H1 (cell line): ENCODE results near the gene STK16. TPM values are rescaled to one million over a fixed set of nuclear protein-coding genes. Genes with fewer than 3 reads are reported as not detected.

Experiments
- CTCF ChIA-PET: fragments of 300-600 bp; sonication (Branson Sonifier 250); formaldehyde crosslinking; loops from one replicate; lab custom pipeline; 2021; ENCODE audit not compliant: partially characterized antibody; lab: Charles Lee
- POLR2A ChIA-PET: fragments of 300-600 bp; sonication (Branson Sonifier 250); formaldehyde crosslinking; loops from one replicate; lab custom pipeline; 2021; ENCODE audit warnings: inconsistent platforms; ENCODE audit not compliant: partially characterized antibody; lab: Charles Lee
- DNase-seq, 2 experiments: peaks; one replicate each; pipeline versions ENCODE4 v3.0.0 to v3.0.0-alpha.2; 2010 to 2022; ENCODE audit warnings: low spot score in 2 of 2, low read depth in 1 of 2, mixed read lengths in 1 of 2
- FAIRE-seq: peaks from 2 replicates; lab custom pipeline; 2011; peaks lifted over from hg19 to GRCh38; lab: Jason Lieb, UNC
- H2AFZ ChIP-seq: 2 replicates; pipeline ENCODE4 v1.8.1; 2012; ENCODE audit warnings: low read length, inconsistent platforms
- H2AK5ac ChIP-seq: 2 replicates; pipeline ENCODE4 v1.6.1; 2013; ENCODE audit warnings: low read depth, low read length
- H2BK120ac ChIP-seq: replicated peaks from 2 replicates; pipeline ENCODE3; 2013; ENCODE audit warnings: low read depth, low read length, inconsistent platforms
- H2BK12ac ChIP-seq: 2 replicates; pipeline ENCODE4 v1.6.1; 2013; ENCODE audit warnings: low read depth, low read length
- H2BK15ac ChIP-seq: 2 replicates; pipeline ENCODE4 v1.6.1; 2013; ENCODE audit warnings: low read length
- H2BK20ac ChIP-seq: 2 replicates; pipeline ENCODE4 v1.6.1; 2013; ENCODE audit warnings: low read length
- H2BK5ac ChIP-seq: 2 replicates; pipeline ENCODE4 v1.6.1; 2013; ENCODE audit warnings: low read depth, low read length
- H3K14ac ChIP-seq: 2 replicates; pipeline ENCODE4 v1.6.1; 2013; ENCODE audit warnings: inconsistent platforms; ENCODE audit not compliant: insufficient read length
- H3K18ac ChIP-seq: 2 replicates; pipeline ENCODE4 v1.6.1; 2013; ENCODE audit warnings: low read length; ENCODE audit errors: extremely low read depth
- H3K23ac ChIP-seq: 2 replicates; pipeline ENCODE4 v1.6.1; 2013; ENCODE audit warnings: inconsistent platforms; ENCODE audit not compliant: insufficient read length
- H3K23me2 ChIP-seq: 2 replicates; pipeline ENCODE4 v1.6.1; 2013; ENCODE audit warnings: low read depth, low read length
- H3K27ac ChIP-seq: 2 replicates; pipeline ENCODE4 v1.6.1; 2011; ENCODE audit warnings: low read depth, low read length, inconsistent platforms
- H3K27me3 ChIP-seq, 4 experiments: replicated peaks in 1 of 4; 1 replicate in 1 of 4; 2 replicates in 3 of 4; pipeline versions ENCODE4 v1.6.1 to v1.8.1; 2011 to 2013; ENCODE audit warnings: low read length in 3 of 4, mild to moderate bottlenecking in 3 of 4, inconsistent platforms in 2 of 4, mixed read lengths in 2 of 4, moderate library complexity in 1 of 4; ENCODE audit not compliant: control insufficient read depth in 3 of 4, insufficient read depth in 3 of 4; ENCODE audit errors: extremely low read depth in 1 of 4
- H3K36me3 ChIP-seq, 4 experiments: 2 replicates each; pipeline versions ENCODE4 v1.6.1 to v1.8.1; 2011 to 2013; ENCODE audit warnings: mild to moderate bottlenecking in 4 of 4, low read length in 3 of 4, moderate library complexity in 2 of 4, control low read depth in 1 of 4, inconsistent platforms in 1 of 4; ENCODE audit not compliant: insufficient read depth in 4 of 4, control insufficient read depth in 2 of 4
- H3K4ac ChIP-seq: replicated peaks from 2 replicates; pipeline ENCODE3; 2013; ENCODE audit warnings: low read length, low read depth, mixed read lengths, inconsistent platforms; ENCODE audit not compliant: insufficient read length
- H3K4me1 ChIP-seq, 4 experiments: replicated peaks in 1 of 4; 1 replicate in 1 of 4; 2 replicates in 3 of 4; pipeline versions ENCODE4 v1.6.1 to v1.8.1; 2011 to 2013; ENCODE audit warnings: low read length in 3 of 4, inconsistent platforms in 2 of 4, mixed read lengths in 1 of 4; ENCODE audit not compliant: insufficient read depth in 4 of 4, control insufficient read depth in 3 of 4
- H3K4me2 ChIP-seq, 2 experiments: 2 replicates each; pipeline versions ENCODE4 v1.6.1 to v1.8.1; 2011 to 2013; ENCODE audit warnings: low read depth in 2 of 2, low read length in 2 of 2, control low read depth in 1 of 2, inconsistent platforms in 1 of 2, mild to moderate bottlenecking in 1 of 2; ENCODE audit not compliant: insufficient read depth in 1 of 2
- H3K4me3 ChIP-seq, 4 experiments: fragments of 200-600, 300-600 bp in 1 of 4; sonication (generic), shearing (Covaris generic), sonication (Bioruptor Twin) in 1 of 4; 2 replicates each; pipeline versions ENCODE4 v1.5.1 to v1.8.1; 2011 to 2016; ENCODE audit warnings: low read length in 4 of 4, low read depth in 3 of 4, control low read depth in 2 of 4, inconsistent platforms in 2 of 4, mild to moderate bottlenecking in 2 of 4, mixed read lengths in 1 of 4, moderate library complexity in 1 of 4; ENCODE audit not compliant: insufficient read depth in 2 of 4; ENCODE audit errors: extremely low read depth in 1 of 4
- H3K56ac ChIP-seq: replicated peaks from 2 replicates; pipeline ENCODE3; 2013; ENCODE audit warnings: low read depth, mild to moderate bottlenecking, mixed read lengths, low read length, inconsistent platforms; ENCODE audit not compliant: insufficient read length
- H3K79me1 ChIP-seq: 2 replicates; pipeline ENCODE4 v1.6.1; 2013; ENCODE audit warnings: low read depth, low read length, control low read depth
- H3K79me2 ChIP-seq, 2 experiments: 2 replicates each; pipeline versions ENCODE4 v1.6.1 to v1.8.1; 2012 to 2013; ENCODE audit warnings: low read length in 2 of 2, mild to moderate bottlenecking in 2 of 2, inconsistent platforms in 1 of 2; ENCODE audit not compliant: insufficient read depth in 2 of 2, control insufficient read depth in 1 of 2
- H3K9ac ChIP-seq, 4 experiments: replicated peaks in 1 of 4; 1 replicate in 1 of 4; 2 replicates in 3 of 4; pipeline versions ENCODE4 v1.6.1 to v1.8.1; 2011 to 2013; ENCODE audit warnings: low read depth in 3 of 4, low read length in 3 of 4, control low read depth in 2 of 4, mild to moderate bottlenecking in 2 of 4, moderate library complexity in 2 of 4, inconsistent platforms in 1 of 4; ENCODE audit errors: extremely low read depth in 1 of 4
- H3K9me3 ChIP-seq, 2 experiments: 2 replicates each; pipeline versions ENCODE4 v1.6.1 to v1.8.1; 2012 to 2013; ENCODE audit warnings: mild to moderate bottlenecking in 2 of 2, moderate library complexity in 2 of 2, control low read depth in 1 of 2, inconsistent platforms in 1 of 2, low read depth in 1 of 2, low read length in 1 of 2, mixed read lengths in 1 of 2; ENCODE audit not compliant: insufficient read depth in 2 of 2
- H4K20me1 ChIP-seq, 2 experiments: replicated peaks in 1 of 2; 2 replicates each; pipeline versions ENCODE3 to v1.8.1; 2011 to 2013; ENCODE audit warnings: inconsistent platforms in 2 of 2, low read length in 2 of 2, mild to moderate bottlenecking in 1 of 2; ENCODE audit not compliant: insufficient read depth in 2 of 2, control insufficient read depth in 1 of 2
- H4K5ac ChIP-seq: 2 replicates; pipeline ENCODE4 v1.6.1; 2013; ENCODE audit warnings: low read length, low read depth, mixed read lengths, inconsistent platforms; ENCODE audit not compliant: insufficient read length
- H4K8ac ChIP-seq: 2 replicates; pipeline ENCODE4 v1.8.0; 2013; ENCODE audit warnings: mild to moderate bottlenecking, moderate library complexity, low read length, inconsistent platforms; ENCODE audit not compliant: insufficient read depth; ENCODE audit errors: extremely low read depth
- H4K91ac ChIP-seq: replicated peaks from 2 replicates; pipeline ENCODE3; 2013; ENCODE audit warnings: low read length, mixed read lengths, inconsistent platforms; ENCODE audit not compliant: insufficient read length
- CBX5 ChIP-seq: fragments of 300-800, 300-1000 bp; sonication (generic); IDR thresholded peaks from 2 replicates; pipeline ENCODE4 v1.7.1; 2016; ENCODE audit warnings: antibody characterized with exemption, low read length, low read depth
- CREB1 ChIP-seq: IDR thresholded peaks from 2 replicates; pipeline ENCODE4 v1.6.1; 2012; ENCODE audit warnings: inconsistent platforms
- EGR1 ChIP-seq: IDR thresholded peaks from 2 replicates; pipeline ENCODE4 v1.6.1; 2011; ENCODE audit warnings: low read depth, low read length, borderline replicate concordance
- EZH2 ChIP-seq: fragments of 200-600 bp; sonication (generic); IDR thresholded peaks from 2 replicates; pipeline ENCODE4 v1.7.1; 2012; ENCODE audit warnings: low read depth, mild to moderate bottlenecking, moderate library complexity, low read length, inconsistent platforms; ENCODE audit not compliant: severe bottlenecking
- WGBS, 2 experiments: shearing (Covaris generic) in 1 of 2; methylation state at CpG; one replicate each; pipeline versions ENCODE4 v1.1.6 to v1.1.7; 2013 to 2015; ENCODE audit warnings: low lambda C conversion rate in 2 of 2, mixed read lengths in 2 of 2, inconsistent platforms in 1 of 2, low coverage in 1 of 2, missing lambda C conversion rate in 1 of 2; ENCODE audit not compliant: insufficient replicate concordance in 2 of 2, insufficient coverage in 1 of 2, insufficient read length in 1 of 2; ENCODE audit errors: extremely low coverage in 1 of 2, missing lambda C conversion rate in 1 of 2; 5-methylcytosine and 5-hydroxymethylcytosine counted together
- polyA plus RNA-seq, 7 experiments: library from polyadenylated mRNA; depleted of rRNA in 3 of 7; stranded (reverse) in 5 of 7; unstranded in 2 of 7; fragments of >200 nt in 5 of 7; fragments of 200-250 nt in 2 of 7; gene quantifications; 1 replicate in 5 of 7; 2 replicates in 1 of 7; 4 replicates in 1 of 7; pipeline versions ENCODE4 v1.2.1 to v1.2.3, GENCODE V29; 2011 to 2013; ENCODE audit warnings: missing spikeins in 2 of 7, mixed read lengths in 2 of 7
- total RNA-seq: library from RNA; stranded (reverse); fragmentation: NEBNext Ultra II Directional; extraction: Animal tissue kit (Norgen Biotek cat#: 25700); gene quantifications from 2 replicates; pipeline ENCODE4 v1.2.1, GENCODE V29; 2021
- TF ChIP-seq, protein P1 (sequence below): IDR thresholded peaks from 2 replicates; pipeline ENCODE4 v1.6.1; 2012; ENCODE audit warnings: inconsistent platforms

Gene STK16
- total and polyA plus RNA-seq, 2 of the 8 experiments (the other 6 are each of a cell fraction or from before 2014, with no cell fraction given): 21.3 to 51.4 TPM

DNA sequence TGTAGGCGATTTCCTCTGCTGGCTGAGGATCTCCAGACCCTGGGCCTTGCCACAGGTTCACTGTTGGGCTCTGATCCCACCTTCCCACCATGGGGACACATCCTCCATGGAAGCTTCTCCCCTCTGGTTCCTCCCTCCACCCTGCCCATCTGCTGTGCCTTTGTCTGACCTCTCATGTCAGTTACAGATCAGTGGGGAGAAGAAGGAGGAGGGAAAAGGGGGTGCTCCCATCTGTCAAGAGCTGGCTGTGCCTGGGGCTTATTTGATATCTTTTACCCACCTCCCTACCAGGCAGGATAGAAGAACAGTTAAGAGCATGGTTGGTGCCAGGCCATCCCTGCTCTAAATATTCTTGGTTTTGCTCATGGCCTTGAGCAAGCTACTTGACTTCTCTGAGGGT is 21.6 kb downstream of the STK16 start:
- H4K91ac ChIP-seq: no peak overlapping the region
- no peak overlapping the region for H3K18ac ChIP-seq
- H3K79me1 ChIP-seq: no peaks in the 10 kb centered on the region
- no peaks in the 10 kb centered on the region for H3K79me2 ChIP-seq
- no peak overlapping the region for H3K4ac ChIP-seq
- FAIRE-seq (no peak), DNase-seq (no peak)
- no peaks in the 10 kb centered on the region for H3K23me2 ChIP-seq
- H3K14ac ChIP-seq: no peak overlapping the region
- no peak overlapping the region for H3K56ac ChIP-seq
- H4K5ac ChIP-seq: no peak overlapping the region
- no peak overlapping the region for H3K9ac ChIP-seq
- H3K27me3 ChIP-seq: peaks cover 0 to 3% (median under 1%) of the 10 kb centered on the region in 4 experiments; a peak in 2 of 7 replicates
- no peaks in the 10 kb centered on the region for H3K36me3 ChIP-seq
- H3K23ac ChIP-seq: no peak overlapping the region
- no peak overlapping the region for H3K4me2 ChIP-seq
- no peak overlapping the region for H4K8ac ChIP-seq
- H2BK5ac ChIP-seq: no peak overlapping the region
- H2BK120ac ChIP-seq: no peak overlapping the region
- no peak overlapping the region for H2AK5ac ChIP-seq
- no peaks in the 10 kb centered on the region for H4K20me1 ChIP-seq
- CTCF ChIA-PET: interaction anchor here (1.3 to 4.9 kb wide), 3 partner anchors 10 to 28 kb away, joined by 3 to 25 read pairs (median 6); partner anchors contain the start of gene DNAJB2
- H2BK15ac ChIP-seq: no peak overlapping the region
- H2BK20ac ChIP-seq: no peak overlapping the region
- H2AFZ ChIP-seq: no peak overlapping the region
- no peak overlapping the region for H3K4me3 ChIP-seq
- no peak overlapping the region for H3K27ac ChIP-seq
- 100% methylated on average over 1 of the region's 1 CpG; no CpG with 5 or more reads in 1 of the 2 experiments for WGBS, 2 experiments
- H3K9me3 ChIP-seq: no peaks in the 10 kb centered on the region
- no peaks in the 10 kb centered on the region for H3K4me1 ChIP-seq
- POLR2A ChIA-PET: interaction anchor here (0.6 kb wide), 1 partner anchor 869 kb away, joined by 3 read pairs; no protein-coding TSS in a partner anchor
- H2BK12ac ChIP-seq: no peak overlapping the region
- TF ChIP-seq EZH2 (no peak), CREB1 (no peak), EGR1 (no peak), CBX5 (no peak)
- TF ChIP-seq, protein P1, sequence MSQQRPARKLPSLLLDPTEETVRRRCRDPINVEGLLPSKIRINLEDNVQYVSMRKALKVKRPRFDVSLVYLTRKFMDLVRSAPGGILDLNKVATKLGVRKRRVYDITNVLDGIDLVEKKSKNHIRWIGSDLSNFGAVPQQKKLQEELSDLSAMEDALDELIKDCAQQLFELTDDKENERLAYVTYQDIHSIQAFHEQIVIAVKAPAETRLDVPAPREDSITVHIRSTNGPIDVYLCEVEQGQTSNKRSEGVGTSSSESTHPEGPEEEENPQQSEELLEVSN: no peak
